DMS 273 (cell line): ENCODE measurements around the gene TNS1.
A peak's percentile ranks its signal among the peaks of the same experiment; 100 is the strongest.

ENCODE experiments used
- DNase-seq: peaks from one replicate; lab custom pipeline; 2025; ENCODE audit not compliant: unreplicated experiment; lab: John Stamatoyannopoulos, UW

TNS1 gene

GRCh38 chr2:217801711-217802110 is 201.1 kb downstream of the TNS1 start:
- DNase-seq: no peak

- no peak for DNase-seq
Measured at GRCh38 chr2:217801115-217801531, 201.7 kb downstream of the TNS1 start.

- DNase-seq: no peak
Measured at GRCh38 chr2:217800433-217801114, 202.2 kb downstream of the TNS1 start.

- no peak for DNase-seq
Measured at GRCh38 chr2:217799563-217800432, 203.0 kb downstream of the TNS1 start.

- no peak for DNase-seq
Measured at GRCh38 chr2:217798743-217799562, 203.8 kb downstream of the TNS1 start.

- DNase-seq: no peak
Measured at GRCh38 chr2:217798191-217798590, 204.6 kb downstream of the TNS1 start.

GRCh38 chr2:217797661-217798069 is 205.1 kb downstream of the TNS1 start:
- DNase-seq: peak; percentile 27

GRCh38 chr2:217797165-217797564 is 205.6 kb downstream of the TNS1 start:
- no peak for DNase-seq

- no peak for DNase-seq
Measured at GRCh38 chr2:217795706-217796465, 206.9 kb downstream of the TNS1 start.

GRCh38 chr2:217795067-217795466 is 207.7 kb downstream of the TNS1 start:
- no peak for DNase-seq

- no peak for DNase-seq
Measured at GRCh38 chr2:217794133-217794986, 208.4 kb downstream of the TNS1 start.

- DNase-seq: no peak
Measured at GRCh38 chr2:217793566-217794132, 209.1 kb downstream of the TNS1 start.

- no peak for DNase-seq
Measured at GRCh38 chr2:217792626-217793527, 209.9 kb downstream of the TNS1 start.

GRCh38 chr2:217791551-217791950 is 211.2 kb downstream of the TNS1 start:
- DNase-seq: no peak

- no peak for DNase-seq
Measured at GRCh38 chr2:217790681-217791392, 212.0 kb downstream of the TNS1 start.

- DNase-seq: no peak
Measured at GRCh38 chr2:217790195-217790594, 212.6 kb downstream of the TNS1 start.

- DNase-seq: no peak
Measured at GRCh38 chr2:217789736-217790181, 213.0 kb downstream of the TNS1 start.
